ENCODE measurements around the gene RGS7BP.

- no peak for TF ChIP-seq CTCF (IDR thresholded peaks at IDR 0.05)
- TF ChIP-seq POLR2A (IDR thresholded peaks at IDR 0.05), result no peak
These were observed 139.0 kb downstream of the RGS7BP start for GRCh38 chr5:64644831-64645230.
